ENCODE measurements around the gene RAP1GDS1.

GRCh38 chr4:98466868-98467599 is 205.8 kb downstream of the RAP1GDS1 start:
- TF ChIP-seq, protein P1, sequence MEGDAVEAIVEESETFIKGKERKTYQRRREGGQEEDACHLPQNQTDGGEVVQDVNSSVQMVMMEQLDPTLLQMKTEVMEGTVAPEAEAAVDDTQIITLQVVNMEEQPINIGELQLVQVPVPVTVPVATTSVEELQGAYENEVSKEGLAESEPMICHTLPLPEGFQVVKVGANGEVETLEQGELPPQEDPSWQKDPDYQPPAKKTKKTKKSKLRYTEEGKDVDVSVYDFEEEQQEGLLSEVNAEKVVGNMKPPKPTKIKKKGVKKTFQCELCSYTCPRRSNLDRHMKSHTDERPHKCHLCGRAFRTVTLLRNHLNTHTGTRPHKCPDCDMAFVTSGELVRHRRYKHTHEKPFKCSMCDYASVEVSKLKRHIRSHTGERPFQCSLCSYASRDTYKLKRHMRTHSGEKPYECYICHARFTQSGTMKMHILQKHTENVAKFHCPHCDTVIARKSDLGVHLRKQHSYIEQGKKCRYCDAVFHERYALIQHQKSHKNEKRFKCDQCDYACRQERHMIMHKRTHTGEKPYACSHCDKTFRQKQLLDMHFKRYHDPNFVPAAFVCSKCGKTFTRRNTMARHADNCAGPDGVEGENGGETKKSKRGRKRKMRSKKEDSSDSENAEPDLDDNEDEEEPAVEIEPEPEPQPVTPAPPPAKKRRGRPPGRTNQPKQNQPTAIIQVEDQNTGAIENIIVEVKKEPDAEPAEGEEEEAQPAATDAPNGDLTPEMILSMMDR (IDR thresholded peaks at IDR 0.05; ENCODE audit: insufficient read depth, low read depth, low read length): no peak
- TF ChIP-seq EZH2 (IDR thresholded peaks at IDR 0.05; ENCODE audit: insufficient read depth, low read length): no peak

Data from astrocyte (in vitro differentiated cells and primary cell).